ENCODE results near the gene INPP1.

The INPP1 gene

GRCh38 chr2:190339394-190339793 lies 4.0 kb upstream of the INPP1 start:
- in situ Hi-C loops (cut with HindIII; ENCODE audit: low sequenced_read_pairs): no loop called here
- no peak for DNase-seq (ENCODE audit: low read depth)
- H3K4me3 ChIP-seq (ENCODE audit: low read depth, low read length): no peak overlapping the region
- TF ChIP-seq CTCF (IDR thresholded peaks at IDR 0.05; ENCODE audit: low read depth, low read length, missing control alignments): no peak

- in situ Hi-C loops (cut with HindIII; ENCODE audit: low sequenced_read_pairs): no loop called here
- TF ChIP-seq CTCF (IDR thresholded peaks at IDR 0.05; ENCODE audit: low read depth, low read length, missing control alignments): no peak
- DNase-seq (ENCODE audit: low read depth): no peak
- H3K4me3 ChIP-seq (ENCODE audit: low read depth, low read length): no peak overlapping the region
Measured at GRCh38 chr2:190340369-190340768, 3.0 kb upstream of the INPP1 start.

- no peak for DNase-seq (ENCODE audit: low read depth)
- in situ Hi-C loops (cut with HindIII; ENCODE audit: low sequenced_read_pairs): no loop called here
- no peak overlapping the region for H3K4me3 ChIP-seq (ENCODE audit: low read depth, low read length)
- no peak for TF ChIP-seq CTCF (IDR thresholded peaks at IDR 0.05; ENCODE audit: low read depth, low read length, missing control alignments)
Measured at GRCh38 chr2:190342611-190343010, 778 bp upstream of the INPP1 start.

- no peak for DNase-seq (ENCODE audit: low read depth)
- peak overlapping the region; percentile 62 for H3K4me3 ChIP-seq (ENCODE audit: low read depth, low read length)
Measured at GRCh38 chr2:190343089-190343535, 277 bp upstream of the INPP1 start.

GRCh38 chr2:190344276-190344827 lies 963 bp downstream of the INPP1 start:
- TF ChIP-seq CTCF (IDR thresholded peaks at IDR 0.05; ENCODE audit: low read depth, low read length, missing control alignments): peak; percentile 44
- in situ Hi-C loops (cut with HindIII; ENCODE audit: low sequenced_read_pairs): no loop called here
- H3K4me3 ChIP-seq (ENCODE audit: low read depth, low read length): peak overlapping the region; percentile 62
- DNase-seq (ENCODE audit: low read depth): no peak

More at GRCh38 chr2:190343089-190343535, 277 bp upstream of the INPP1 start:
- in situ Hi-C loops (cut with HindIII; ENCODE audit: low sequenced_read_pairs): no loop called here
- TF ChIP-seq CTCF (IDR thresholded peaks at IDR 0.05; ENCODE audit: low read depth, low read length, missing control alignments): no peak

- H3K4me3 ChIP-seq (ENCODE audit: low read depth, low read length): no peak overlapping the region
- no peak for TF ChIP-seq CTCF (IDR thresholded peaks at IDR 0.05; ENCODE audit: low read depth, low read length, missing control alignments)
- DNase-seq (ENCODE audit: low read depth): no peak
- in situ Hi-C loops (cut with HindIII; ENCODE audit: low sequenced_read_pairs): no loop called here
Measured at GRCh38 chr2:190350371-190350770, 7.0 kb downstream of the INPP1 start.
